Measurements from ENCODE around the gene DNAH3. TPM values are rescaled to one million over a fixed set of nuclear protein-coding genes. Genes with fewer than 3 reads are reported as not detected.

DNAH3 gene
- total RNA-seq, 6 experiments from 2014 or later: not detected

GRCh38 chr16:20911361-20911760, 239.3 kb downstream of the DNAH3 start:
- Histone ChIP-seq H3K27me3 (no peaks in the 10 kb centered on the region), H3K4me3 (no peak overlapping the region), H3K27ac (peak overlapping the region in 1 of 3 donors; percentile 24), H3K9me3 (no peaks in the 10 kb centered on the region), H3K4me1 (peaks cover 0 to 18% (median 3%) of the 10 kb centered on the region in 4 donors), H3K36me3 (no peaks in the 10 kb centered on the region)
- intact Hi-C loops (cut with DNase I): no loop called here
- TF ChIP-seq CTCF (IDR thresholded peaks at IDR 0.05) (no peak), POLR2A (IDR thresholded peaks at IDR 0.05) (no peak)
- no peak for DNase-seq
- ATAC-seq: peak in 1 of 4 donors; percentile 6
- WGBS (ENCODE audit: insufficient coverage, low coverage, low lambda C conversion rate, missing lambda C conversion rate): 100% methylated on average over 1 of the region's 1 CpG

GRCh38 chr16:20910781-20911321, 239.8 kb downstream of the DNAH3 start:
- peaks cover 0 to 18% (median 3%) of the 10 kb centered on the region in 4 donors for H3K4me1 ChIP-seq
- H3K4me3 ChIP-seq: no peak overlapping the region
- peak overlapping the region in 1 of 3 donors; percentile 24 for H3K27ac ChIP-seq
- TF ChIP-seq POLR2A (IDR thresholded peaks at IDR 0.05) (no peak), CTCF (IDR thresholded peaks at IDR 0.05) (no peak)
- H3K27me3 ChIP-seq: no peaks in the 10 kb centered on the region
- DNase-seq (no peak), ATAC-seq (peak; percentile 60 to 80 (median 74))
- intact Hi-C loops (cut with DNase I): no loop called here
- no peaks in the 10 kb centered on the region for H3K36me3 ChIP-seq
- H3K9me3 ChIP-seq: no peaks in the 10 kb centered on the region
- WGBS (ENCODE audit: insufficient coverage, low coverage, low lambda C conversion rate, missing lambda C conversion rate): 20% methylated on average over 2 of the region's 2 CpGs

GRCh38 chr16:20906341-20907255, 244.0 kb downstream of the DNAH3 start:
- DNase-seq: no peak
- 65% methylated on average over 4 of the region's 4 CpGs for WGBS (ENCODE audit: insufficient coverage, low coverage, low lambda C conversion rate, missing lambda C conversion rate)
- intact Hi-C loops (cut with DNase I): loop anchor here in 1 of 2 donors (10.0 kb wide), 1 partner anchor 52 kb away; no protein-coding TSS in a partner anchor

GRCh38 chr16:20905576-20905975, 245.1 kb downstream of the DNAH3 start:
- ATAC-seq: no peak
- H3K4me1 ChIP-seq: peaks cover 4 to 23% (median 5%) of the 10 kb centered on the region in 4 donors
- DNase-seq: no peak
- 48% methylated on average over 3 of the region's 3 CpGs for WGBS (ENCODE audit: insufficient coverage, low coverage, low lambda C conversion rate, missing lambda C conversion rate)
- no peak overlapping the region for H3K4me3 ChIP-seq
- H3K27me3 ChIP-seq: no peaks in the 10 kb centered on the region
- H3K9me3 ChIP-seq: no peaks in the 10 kb centered on the region
- intact Hi-C loops (cut with DNase I): loop anchor here in 1 of 2 donors (10.0 kb wide), 1 partner anchor 51 kb away; no protein-coding TSS in a partner anchor
- TF ChIP-seq CTCF (IDR thresholded peaks at IDR 0.05) (no peak), POLR2A (IDR thresholded peaks at IDR 0.05) (no peak)
- H3K27ac ChIP-seq: peak overlapping the region in 2 of 3 donors; percentile 34 to 55
- no peaks in the 10 kb centered on the region for H3K36me3 ChIP-seq

More at GRCh38 chr16:20906341-20907255, 244.0 kb downstream of the DNAH3 start:
- Histone ChIP-seq H3K9me3 (no peaks in the 10 kb centered on the region), H3K4me1 (peaks cover 4 to 21% (median 7%) of the 10 kb centered on the region in 4 donors), H3K27me3 (no peaks in the 10 kb centered on the region), H3K4me3 (no peak overlapping the region), H3K36me3 (no peaks in the 10 kb centered on the region), H3K27ac (peak overlapping the region in 1 of 3 donors; percentile 55)
- no peak for ATAC-seq
- TF ChIP-seq CTCF (IDR thresholded peaks at IDR 0.05) (no peak), POLR2A (IDR thresholded peaks at IDR 0.05) (no peak)
